K562 (cell line): ENCODE results near the gene UBR1. TPM values are rescaled to one million over a fixed set of nuclear protein-coding genes. Genes with fewer than 3 reads are reported as not detected.

Source experiments
- FOSL1 ChIP-seq: fragments of 200-800 bp; sonication (Bioruptor generic); conservative IDR thresholded peaks from 2 replicates; pipeline ENCODE4 v1.6.1; 2016; ENCODE audit warnings: missing genetic modification characterization, missing compliant biosample characterization
- FOXJ2 ChIP-seq: fragments of 200-800 bp; sonication (Bioruptor generic); IDR thresholded peaks from 2 replicates; pipeline ENCODE4 v1.6.1; 2016; ENCODE audit warnings: missing genetic modification characterization, missing compliant biosample characterization
- HMGXB4 ChIP-seq: sonication (generic); formaldehyde crosslinking; IDR thresholded peaks from 2 replicates; pipeline ENCODE4 v1.8.1; 2023; ENCODE audit warnings: mild to moderate bottlenecking, missing genetic modification reagents
- MAFF ChIP-seq: IDR thresholded peaks from 2 replicates; pipeline ENCODE4 v1.6.1; 2012; ENCODE audit warnings: low read length, improper control_type of control experiment
- MECOM ChIP-seq: fragments of 250-450 bp; sonication (Bioruptor Pico); IDR thresholded peaks from 2 replicates; pipeline ENCODE4 v1.8.0; 2022; ENCODE audit warnings: inconsistent platforms
- NFE2 ChIP-seq: IDR thresholded peaks from 2 replicates; pipeline ENCODE4 v1.6.1; 2014; ENCODE audit warnings: antibody characterized with exemption, low read depth
- PTRF ChIP-seq: fragments of 450-650 bp; IDR thresholded peaks from 2 replicates; pipeline ENCODE4 v1.6.1; 2016; ENCODE audit warnings: mild to moderate bottlenecking, missing genetic modification characterization, missing compliant biosample characterization
- PYGO2 ChIP-seq: fragments of 450-650 bp; IDR thresholded peaks from 2 replicates; pipeline ENCODE4 v1.6.1; 2016; ENCODE audit warnings: mild to moderate bottlenecking, missing genetic modification characterization, moderate library complexity, missing compliant biosample characterization
- RBM34 ChIP-seq: fragments of 200-400 bp; formaldehyde crosslinking; IDR thresholded peaks from 2 replicates; pipeline ENCODE4 v1.6.1; 2018; ENCODE audit warnings: low read length, borderline replicate concordance; ENCODE audit not compliant: insufficient read depth
- THRB ChIP-seq: fragments of 450-650 bp; formaldehyde crosslinking; conservative IDR thresholded peaks from 2 replicates; pipeline ENCODE4 v1.4.0; 2022; ENCODE audit warnings: mild to moderate bottlenecking, missing genetic modification characterization
- UBTF ChIP-seq, 2 experiments: IDR thresholded peaks; 2 replicates each; pipeline ENCODE4 v1.6.1; 2012; ENCODE audit warnings: improper control_type of control experiment in 2 of 2, low read depth in 2 of 2, low read length in 2 of 2, borderline replicate concordance in 1 of 2
- ZBTB9 ChIP-seq: fragments of 450-650 bp; formaldehyde crosslinking; IDR thresholded peaks from 2 replicates; pipeline ENCODE4 v1.4.0; 2020; ENCODE audit warnings: mild to moderate bottlenecking, moderate library complexity
- polyA plus RNA-seq, 8 experiments: library from polyadenylated mRNA; depleted of rRNA in 4 of 8; stranded (reverse) in 5 of 8; unstranded in 3 of 8; fragments of >200 nt; fragmentation: Nextera tagmentation in 2 of 8; fragmentation: Illumina TruSeq in 1 of 8; extraction: Ambion mirVana in 2 of 8; extraction: Trizol in 1 of 8; gene quantifications; 2 replicates each; pipeline versions ENCODE4 v1.2.1 to v1.2.3, GENCODE V29; 2011 to 2014; ENCODE audit warnings: inconsistent platforms in 1 of 8, missing spikeins in 1 of 8
- total RNA-seq, 7 experiments: library from RNA; depleted of rRNA in 6 of 7; stranded (reverse); fragments of >200 nt in 6 of 7; fragmentation: Illumina TruSeq in 2 of 7; extraction: Trizol in 2 of 7; gene quantifications; 2 replicates each; pipeline versions ENCODE4 v1.2.1 to v1.2.3, GENCODE V29; 2011 to 2021; ENCODE audit warnings: low replicate concordance in 1 of 7

UBR1 gene
- total and polyA plus RNA-seq, 9 of the 15 experiments (the other 6 are each of a cell fraction or from before 2014, with no cell fraction given): 5.8 to 30.7 (median 15.3) TPM

GRCh38 chr15:43107751-43108150 is 1.9 kb upstream of the UBR1 start (continued):
- no peak for TF ChIP-seq UBTF (IDR thresholded peaks at IDR 0.05; ENCODE audit: borderline replicate concordance in 1 of 2, low read depth in 2 of 2, low read length in 2 of 2)
- TF ChIP-seq FOXJ2 (tag): no peak
- TF ChIP-seq ZBTB9 (CRISPR knock-in tag): no peak
- TF ChIP-seq PTRF (tag): no peak
- TF ChIP-seq RBM34: no peak
- TF ChIP-seq THRB: no peak
- TF ChIP-seq MECOM (CRISPR knock-in tag): no peak
- TF ChIP-seq NFE2: peak; percentile 79
- TF ChIP-seq PYGO2: no peak
- TF ChIP-seq MAFF: peak; percentile 31; the same call in 1 of the 2 replicates
- no peak for TF ChIP-seq HMGXB4 (CRISPR knock-in tag)
- no peak for TF ChIP-seq FOSL1 (tag)
